A549 treated with RU486 at 1 μM for 4 hours (cell line): ENCODE results near the gene VPS9D1. TPM values are rescaled to one million over a fixed set of nuclear protein-coding genes. Genes with fewer than 3 reads are reported as not detected.

Experiments used
- total RNA-seq: library from RNA; stranded (reverse); fragments of 200-300 nt; extraction: Qiagen RNA extraction; gene quantifications from 5 replicates; pipeline ENCODE4 v1.2.3, GENCODE V29; 2022; ENCODE audit warnings: low read depth

The VPS9D1 gene
- 2.3 to 5.1 TPM (median 3.9 TPM) in 5 replicates for total RNA-seq

GRCh38 chr16:89720813-89721545 lies at the start of gene VPS9D1, which contains the start of gene ZNF276:
VPS9D1 (minus strand) TSS chr16:89720898; CDS start chr16:89720861, 37 bp downstream.
ZNF276 (plus strand) TSS chr16:89721537; CDS start chr16:89721641, 104 bp downstream.

GRCh38 chr16:89701425-89702406 lies 19.0 kb downstream of the VPS9D1 start, which contains the start of gene SPATA2L:
SPATA2L (minus strand) TSS chr16:89701705; CDS start chr16:89701232, 473 bp downstream.

DNA sequence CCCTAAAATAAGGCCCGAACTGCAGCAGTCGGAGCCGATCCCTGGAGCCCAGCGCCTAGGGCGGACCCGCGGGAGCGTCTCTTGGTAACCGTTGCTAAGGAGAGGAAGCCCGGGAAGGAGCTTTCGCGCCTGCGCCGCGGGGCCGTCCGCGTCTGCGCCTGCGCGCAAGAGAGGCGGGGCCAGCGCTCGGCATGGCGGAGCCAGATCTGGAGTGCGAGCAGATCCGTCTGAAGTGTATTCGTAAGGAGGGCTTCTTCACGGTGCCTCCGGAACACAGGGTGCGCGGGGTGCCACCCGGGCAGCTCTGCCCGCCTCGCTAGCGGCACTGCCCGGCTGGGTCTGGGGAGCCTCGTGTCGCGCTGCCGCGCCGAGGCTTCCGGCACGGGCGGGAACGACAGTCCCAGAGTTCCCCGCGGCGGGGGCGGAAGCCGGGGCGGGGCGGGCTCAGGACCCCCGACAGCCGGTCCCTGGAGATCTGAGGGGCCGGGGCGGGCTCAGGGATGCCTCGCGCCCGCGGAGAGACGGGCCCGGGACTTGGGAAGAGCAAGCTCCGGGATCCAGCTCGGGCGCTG lies 34.1 kb downstream of the VPS9D1 start, which contains the start of gene CDK10:
TSS of gene CDK10 (plus strand) at position 170 of the 572 bp plus-strand sequence. CDS start at position 192, 22 bp downstream.

DNA sequence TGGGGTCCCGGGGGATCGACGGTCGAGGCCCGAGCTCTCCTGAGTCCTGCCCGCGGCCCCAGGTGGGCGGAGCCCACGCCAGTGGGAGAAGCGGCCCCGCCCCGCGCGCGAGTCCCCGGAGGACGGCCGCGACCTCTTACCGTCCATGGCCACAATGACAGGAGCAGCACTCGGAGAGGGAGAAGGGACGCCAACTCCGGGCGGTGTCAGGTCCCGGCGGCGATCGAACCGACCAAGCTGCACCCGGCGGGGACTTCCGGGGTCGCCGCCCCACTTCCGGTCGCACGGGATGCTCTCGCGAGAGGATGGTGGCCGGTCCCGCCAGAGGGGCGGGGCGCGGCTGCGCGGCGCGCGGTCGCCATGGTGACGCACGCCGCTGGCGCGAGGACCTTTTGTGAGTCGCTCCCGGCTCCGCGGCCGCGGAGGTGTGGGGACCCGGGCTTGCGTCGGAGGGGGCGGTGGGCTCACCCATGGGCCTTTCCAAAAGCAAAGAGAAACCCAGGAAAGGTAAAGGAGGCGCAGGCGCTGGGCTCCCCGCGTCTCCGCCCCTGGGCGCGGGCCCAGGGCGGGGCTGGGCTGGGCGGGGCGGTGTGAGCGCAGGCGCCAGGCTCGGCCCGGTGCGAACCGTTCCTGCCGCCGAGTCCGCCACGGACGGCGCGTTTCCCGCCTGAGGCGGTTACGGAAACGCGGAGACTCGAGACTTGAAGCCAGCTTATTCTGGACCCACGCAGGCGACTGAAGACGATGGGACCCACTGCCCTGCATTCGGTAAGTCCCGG lies 63.1 kb downstream of the VPS9D1 start, which contains the start of the genes CHMP1A and SPATA33:
TSS of gene CHMP1A (minus strand) at position 267 of the 779 bp plus-strand sequence. CDS start at position 147, 120 bp downstream.
TSS of gene SPATA33 (plus strand) at position 395 of the 779 bp plus-strand sequence. CDS start at position 471, 76 bp downstream.

Other genes starting within 250 kb of the VPS9D1 start
- 71.7 to 98.4 TPM (median 93.6 TPM) in 5 replicates for gene ANKRD11, start 230.3 kb downstream of the VPS9D1 start, total RNA-seq
- 74.2 to 89.5 TPM (median 86.0 TPM) in 5 replicates for gene SPG7, start 212.5 kb downstream of the VPS9D1 start, total RNA-seq
- gene RPL13, start 160.2 kb downstream of the VPS9D1 start, total RNA-seq: 3,368 to 4,411 TPM (median 4,353 TPM) in 5 replicates
- gene CPNE7, start 145.1 kb downstream of the VPS9D1 start, total RNA-seq: 41.6 to 67.2 TPM (median 63.9 TPM) in 5 replicates
- gene DPEP1, start 107.3 kb downstream of the VPS9D1 start, total RNA-seq: 0.31 to 0.90 TPM (median 0.73 TPM) in 5 replicates
- 82.5 to 103 TPM (median 93.8 TPM) in 5 replicates for gene CHMP1A, start 63.2 kb downstream of the VPS9D1 start, total RNA-seq
- 13.4 to 20.2 TPM (median 16.2 TPM) in 5 replicates for gene SPATA33, start 63.1 kb downstream of the VPS9D1 start, total RNA-seq
- 36.5 to 50.8 TPM (median 48.9 TPM) in 5 replicates for gene CDK10, start 34.2 kb downstream of the VPS9D1 start, total RNA-seq
- gene SPATA2L, start 19.2 kb downstream of the VPS9D1 start, total RNA-seq: 7.7 to 12.8 TPM (median 11.0 TPM) in 5 replicates
- 13.9 to 17.2 TPM (median 14.6 TPM) in 5 replicates for gene ZNF276, start 639 bp upstream of the VPS9D1 start, total RNA-seq
- 29.1 to 35.8 TPM (median 34.7 TPM) in 5 replicates for gene FANCA, start 95.7 kb upstream of the VPS9D1 start, total RNA-seq
- gene SPIRE2, start 107.6 kb upstream of the VPS9D1 start, total RNA-seq: 5.4 to 8.4 TPM (median 8.2 TPM) in 5 replicates
- 67.7 to 79.8 TPM (median 70.7 TPM) in 5 replicates for gene TCF25, start 152.7 kb upstream of the VPS9D1 start, total RNA-seq
- gene MC1R, start 198.0 kb upstream of the VPS9D1 start, total RNA-seq: 3.8 to 8.5 TPM (median 7.2 TPM) in 5 replicates
- gene TUBB3, start 202.4 kb upstream of the VPS9D1 start, total RNA-seq: 167 to 245 TPM (median 212 TPM) in 5 replicates
- 81.0 to 112 TPM (median 105 TPM) in 5 replicates for gene DEF8, start 227.9 kb upstream of the VPS9D1 start, total RNA-seq